Loucy (cell line): ENCODE measurements around the gene SIRPG.

ENCODE experiments used
- CTCF ChIP-seq: fragments of 200-600 bp; sonication (generic); conservative IDR thresholded peaks from 2 replicates; pipeline ENCODE4 v1.5.1; 2014; ENCODE audit warnings: mild to moderate bottlenecking, antibody characterized with exemption, low read length
- EZH2phosphoT487 ChIP-seq: fragments of 200-600 bp; IDR thresholded peaks from 2 replicates; pipeline ENCODE4 v1.6.1; 2018; ENCODE audit warnings: antibody characterized with exemption, mild to moderate bottlenecking, moderate library complexity, borderline replicate concordance

GRCh38 chr20:1652104-1652503 lies 5.5 kb downstream of the SIRPG start:
- TF ChIP-seq CTCF, result no peak
- no peak for TF ChIP-seq EZH2phosphoT487
